GM20000 (cell line): ENCODE data around the gene LRMDA.

Source experiments
- DNase-seq: peaks from one replicate; pipeline ENCODE4 v3.0.0; 2012; ENCODE audit warnings: low spot score
- CTCF ChIP-seq: IDR thresholded peaks from 2 replicates; pipeline ENCODE4 v1.5.1; 2012; ENCODE audit warnings: mild to moderate bottlenecking, control low read depth; ENCODE audit errors: extremely low read depth, missing control alignments

Gene LRMDA

GRCh38 chr10:75622503-75622902 lies 191.1 kb downstream of the LRMDA start:
- DNase-seq: no peak
- no peak for TF ChIP-seq CTCF

GRCh38 chr10:75623310-75624093 lies 192.1 kb downstream of the LRMDA start:
- DNase-seq: no peak
- TF ChIP-seq CTCF: no peak

- TF ChIP-seq CTCF: no peak
- DNase-seq: no peak
These were observed 193.2 kb downstream of the LRMDA start for GRCh38 chr10:75624638-75625037.

- no peak for TF ChIP-seq CTCF
- no peak for DNase-seq
These were observed 199.3 kb downstream of the LRMDA start for GRCh38 chr10:75630746-75631145.

GRCh38 chr10:75632805-75633462 lies 201.5 kb downstream of the LRMDA start:
- TF ChIP-seq CTCF: no peak
- DNase-seq: no peak

- no peak for DNase-seq
- no peak for TF ChIP-seq CTCF
These were observed 202.1 kb downstream of the LRMDA start for GRCh38 chr10:75633568-75633967.

GRCh38 chr10:75634947-75635346 lies 203.5 kb downstream of the LRMDA start:
- TF ChIP-seq CTCF: no peak
- DNase-seq: no peak
